Sciatic nerve (tissue), 2 donors: Measurements from ENCODE around the gene HS3ST6. TPM values are rescaled to one million over a fixed set of nuclear protein-coding genes. Genes with fewer than 3 reads are reported as not detected.

Experiments used
- ATAC-seq: fragments of 200-7000 bp; cut with Tn5 transposase; one replicate; pipeline ENCODE4 v1.9.1; 2020; ENCODE audit warnings: mild to moderate bottlenecking, moderate library complexity
- DNase-seq: peaks from one replicate; pipeline ENCODE4 v3.0.0-alpha.2; 2020; ENCODE audit warnings: low spot score
- intact Hi-C: fragments of 100-400 bp; cut with DNase I; formaldehyde crosslinking; loops from one replicate; pipeline ENCODE4 v1.14.2; 2022
- total RNA-seq: library from RNA; stranded (reverse); fragmentation: NEBNext Ultra II Directional; extraction: Animal tissue kit (Norgen Biotek cat#: 25700); gene quantifications from one replicate; pipeline ENCODE4 v1.2.1, GENCODE V29; 2021
- donor health status: DM: no; HTN: no; CAD: no.
- donor health status: DM: no; HTN: no; CAD: no.

The HS3ST6 gene
- total RNA-seq, 1 donor from 2014 or later, result not detected

- no peak for ATAC-seq
- intact Hi-C loops, result loop anchor here (5.0 kb wide), 1 partner anchor 65 kb away; no protein-coding TSS in a partner anchor
- DNase-seq, result no peak
Observed at GRCh38 chr16:1862394-1862793, 55.8 kb downstream of the HS3ST6 start.

GRCh38 chr16:1861730-1862129 is 56.5 kb downstream of the HS3ST6 start:
- ATAC-seq (no peak), DNase-seq (no peak)
- intact Hi-C loops, result loop anchor here (5.0 kb wide), 1 partner anchor 66 kb away; no protein-coding TSS in a partner anchor

Other genes starting within 250 kb of the HS3ST6 start
- 26.0 TPM for gene JPT2, start 240.1 kb downstream of the HS3ST6 start, total RNA-seq
- 93.3 TPM for gene MAPK8IP3, start 212.2 kb downstream of the HS3ST6 start, total RNA-seq
- gene NME3, start 146.9 kb downstream of the HS3ST6 start, total RNA-seq, result 50.1 TPM
- gene EME2, start 145.6 kb downstream of the HS3ST6 start, total RNA-seq, result 15.3 TPM
- gene MRPS34, start 145.3 kb downstream of the HS3ST6 start, total RNA-seq, result 42.7 TPM
- 35.3 TPM for gene SPSB3, start 135.8 kb downstream of the HS3ST6 start, total RNA-seq
- gene NUBP2, start 135.5 kb downstream of the HS3ST6 start, total RNA-seq, result 28.0 TPM
- gene IGFALS, start 124.7 kb downstream of the HS3ST6 start, total RNA-seq, result 0.22 TPM
- 73.4 TPM for gene HAGH, start 91.6 kb downstream of the HS3ST6 start, total RNA-seq
- 13.8 TPM for gene FAHD1, start 91.2 kb downstream of the HS3ST6 start, total RNA-seq
- gene MEIOB, start 46.3 kb downstream of the HS3ST6 start, total RNA-seq, result not detected
- gene MSRB1, start 24.8 kb upstream of the HS3ST6 start, total RNA-seq, result 16.0 TPM
- not detected for gene RPL3L, start 36.3 kb upstream of the HS3ST6 start, total RNA-seq
- gene NDUFB10, start 41.1 kb upstream of the HS3ST6 start, total RNA-seq, result 85.8 TPM
- 990 TPM for gene RPS2, start 46.4 kb upstream of the HS3ST6 start, total RNA-seq
- not detected for gene RNF151, start 48.4 kb upstream of the HS3ST6 start, total RNA-seq
- gene TBL3, start 53.6 kb upstream of the HS3ST6 start, total RNA-seq, result 21.8 TPM
- not detected for gene NOXO1, start 63.1 kb upstream of the HS3ST6 start, total RNA-seq
- gene GFER, start 65.8 kb upstream of the HS3ST6 start, total RNA-seq, result 15.5 TPM
- 0.76 TPM for gene SYNGR3, start 71.6 kb upstream of the HS3ST6 start, total RNA-seq
- gene ZNF598, start 91.4 kb upstream of the HS3ST6 start, total RNA-seq, result 34.5 TPM
- gene NPW, start 101.4 kb upstream of the HS3ST6 start, total RNA-seq, result 0.36 TPM
- gene NHERF2, start 108.5 kb upstream of the HS3ST6 start, total RNA-seq, result 107 TPM
- gene NTHL1, start 129.4 kb upstream of the HS3ST6 start, total RNA-seq, result 21.8 TPM
- gene TSC2, start 129.6 kb upstream of the HS3ST6 start, total RNA-seq, result 156 TPM
- gene PKD1, start 217.5 kb upstream of the HS3ST6 start, total RNA-seq, result 159 TPM
- 0.40 TPM for gene RAB26, start 230.2 kb upstream of the HS3ST6 start, total RNA-seq
- 44.8 TPM for gene TRAF7, start 237.4 kb upstream of the HS3ST6 start, total RNA-seq